Activated naive CD8-positive, alpha-beta T cell (primary cell): ENCODE measurements around the gene IGFBP2.
A peak's percentile ranks its signal among the peaks of the same experiment; 100 is the strongest.

ENCODE experiments used
- H3K27ac Mint-ChIP-seq: one replicate; pipeline ENCODE4 v1.8.0; 2021; ENCODE audit warnings: mixed read lengths
- H3K27me3 Mint-ChIP-seq: one replicate; pipeline ENCODE4 v1.8.0; 2021; ENCODE audit warnings: mixed read lengths
- H3K36me3 Mint-ChIP-seq: one replicate; pipeline ENCODE4 v1.8.0; 2021; ENCODE audit warnings: mixed read lengths
- H3K4me1 Mint-ChIP-seq: one replicate; pipeline ENCODE4 v1.8.0; 2021; ENCODE audit warnings: low read depth, mixed read lengths
- H3K4me3 Mint-ChIP-seq: one replicate; pipeline ENCODE4 v1.8.0; 2021; ENCODE audit warnings: mild to moderate bottlenecking, mixed read lengths
- H3K9me3 Mint-ChIP-seq: one replicate; pipeline ENCODE4 v1.8.0; 2021; ENCODE audit warnings: low read depth, mixed read lengths

Gene IGFBP2

GRCh38 chr2:216603010-216603883, 30.0 kb upstream of the IGFBP2 start:
- Mint-ChIP-seq H3K4me3 (no peak overlapping the region), H3K9me3 (no peaks in the 10 kb centered on the region), H3K4me1 (peaks cover 9% of the 10 kb centered on the region), H3K36me3 (peaks cover 2% of the 10 kb centered on the region), H3K27me3 (no peaks in the 10 kb centered on the region), H3K27ac (no peak overlapping the region)

GRCh38 chr2:216603884-216604245, 29.4 kb upstream of the IGFBP2 start:
- H3K4me3 Mint-ChIP-seq: no peak overlapping the region
- no peak overlapping the region for H3K27ac Mint-ChIP-seq
- no peaks in the 10 kb centered on the region for H3K27me3 Mint-ChIP-seq
- H3K4me1 Mint-ChIP-seq: peaks cover 9% of the 10 kb centered on the region
- peaks cover 2% of the 10 kb centered on the region for H3K36me3 Mint-ChIP-seq
- no peaks in the 10 kb centered on the region for H3K9me3 Mint-ChIP-seq

GRCh38 chr2:216604458-216604857, 28.8 kb upstream of the IGFBP2 start:
- no peak overlapping the region for H3K4me3 Mint-ChIP-seq
- H3K4me1 Mint-ChIP-seq: peaks cover 9% of the 10 kb centered on the region
- no peaks in the 10 kb centered on the region for H3K9me3 Mint-ChIP-seq
- H3K27me3 Mint-ChIP-seq: no peaks in the 10 kb centered on the region
- H3K36me3 Mint-ChIP-seq: peaks cover 2% of the 10 kb centered on the region
- H3K27ac Mint-ChIP-seq: no peak overlapping the region

GRCh38 chr2:216606551-216607276, 26.5 kb upstream of the IGFBP2 start:
- Mint-ChIP-seq H3K27me3 (no peaks in the 10 kb centered on the region), H3K4me1 (peaks cover 9% of the 10 kb centered on the region), H3K36me3 (no peaks in the 10 kb centered on the region), H3K9me3 (no peaks in the 10 kb centered on the region), H3K27ac (peak overlapping the region; percentile 71), H3K4me3 (peak overlapping the region; percentile 69)

GRCh38 chr2:216607277-216607560, 26.0 kb upstream of the IGFBP2 start:
- Mint-ChIP-seq H3K4me1 (peaks cover 9% of the 10 kb centered on the region), H3K27ac (no peak overlapping the region), H3K9me3 (no peaks in the 10 kb centered on the region), H3K27me3 (no peaks in the 10 kb centered on the region), H3K36me3 (no peaks in the 10 kb centered on the region), H3K4me3 (peak overlapping the region; percentile 69)

- Mint-ChIP-seq H3K4me1 (peaks cover 9% of the 10 kb centered on the region), H3K36me3 (no peaks in the 10 kb centered on the region), H3K27me3 (no peaks in the 10 kb centered on the region), H3K4me3 (no peak overlapping the region), H3K27ac (no peak overlapping the region), H3K9me3 (no peaks in the 10 kb centered on the region)
These were observed 24.7 kb upstream of the IGFBP2 start for GRCh38 chr2:216608525-216608924.

- H3K4me3 Mint-ChIP-seq: no peak overlapping the region
- no peaks in the 10 kb centered on the region for H3K9me3 Mint-ChIP-seq
- H3K36me3 Mint-ChIP-seq: no peaks in the 10 kb centered on the region
- no peaks in the 10 kb centered on the region for H3K27me3 Mint-ChIP-seq
- H3K27ac Mint-ChIP-seq: no peak overlapping the region
- peaks cover 2% of the 10 kb centered on the region for H3K4me1 Mint-ChIP-seq
These were observed 17.7 kb upstream of the IGFBP2 start for GRCh38 chr2:216615298-216616082.

- no peaks in the 10 kb centered on the region for H3K27me3 Mint-ChIP-seq
- H3K4me3 Mint-ChIP-seq: no peak overlapping the region
- no peaks in the 10 kb centered on the region for H3K9me3 Mint-ChIP-seq
- peaks cover 2% of the 10 kb centered on the region for H3K4me1 Mint-ChIP-seq
- H3K27ac Mint-ChIP-seq: no peak overlapping the region
- H3K36me3 Mint-ChIP-seq: no peaks in the 10 kb centered on the region
These were observed 17.0 kb upstream of the IGFBP2 start for GRCh38 chr2:216616083-216616678.

- H3K27me3 Mint-ChIP-seq: no peaks in the 10 kb centered on the region
- no peaks in the 10 kb centered on the region for H3K9me3 Mint-ChIP-seq
- H3K27ac Mint-ChIP-seq: no peak overlapping the region
- no peak overlapping the region for H3K4me3 Mint-ChIP-seq
- no peaks in the 10 kb centered on the region for H3K36me3 Mint-ChIP-seq
- H3K4me1 Mint-ChIP-seq: peaks cover 2% of the 10 kb centered on the region
These were observed 15.9 kb upstream of the IGFBP2 start for GRCh38 chr2:216617159-216617815.

- Mint-ChIP-seq H3K4me3 (no peak overlapping the region), H3K27me3 (no peaks in the 10 kb centered on the region), H3K9me3 (no peaks in the 10 kb centered on the region), H3K27ac (no peak overlapping the region), H3K36me3 (no peaks in the 10 kb centered on the region), H3K4me1 (peaks cover 2% of the 10 kb centered on the region)
These were observed 14.4 kb upstream of the IGFBP2 start for GRCh38 chr2:216618785-216619184.

- Mint-ChIP-seq H3K27ac (no peak overlapping the region), H3K4me3 (no peak overlapping the region), H3K9me3 (peaks cover 2% of the 10 kb centered on the region), H3K36me3 (no peaks in the 10 kb centered on the region), H3K4me1 (peaks cover 2% of the 10 kb centered on the region), H3K27me3 (no peaks in the 10 kb centered on the region)
These were observed 13.5 kb upstream of the IGFBP2 start for GRCh38 chr2:216619411-216620393.

- Mint-ChIP-seq H3K9me3 (peaks cover 2% of the 10 kb centered on the region), H3K27ac (no peak overlapping the region), H3K36me3 (no peaks in the 10 kb centered on the region), H3K27me3 (no peaks in the 10 kb centered on the region), H3K4me1 (peaks cover 2% of the 10 kb centered on the region), H3K4me3 (no peak overlapping the region)
These were observed 12.4 kb upstream of the IGFBP2 start for GRCh38 chr2:216620786-216621185.

- Mint-ChIP-seq H3K27ac (no peak overlapping the region), H3K4me1 (peaks cover 2% of the 10 kb centered on the region), H3K9me3 (peaks cover 2% of the 10 kb centered on the region)
These were observed 11.9 kb upstream of the IGFBP2 start for GRCh38 chr2:216621292-216621691.

More at GRCh38 chr2:216621292-216621691, 11.9 kb upstream of the IGFBP2 start:
- Mint-ChIP-seq H3K27me3 (no peaks in the 10 kb centered on the region), H3K36me3 (no peaks in the 10 kb centered on the region), H3K4me3 (no peak overlapping the region)
